ENCODE data around the gene ZSCAN31. TPM values are rescaled to one million over a fixed set of nuclear protein-coding genes. Genes with fewer than 3 reads are reported as not detected.

ZSCAN31 gene
- total and polyA plus RNA-seq, 2 of the 8 experiments (the other 6 are each of a cell fraction or from before 2014, with no cell fraction given): 1.9 to 7.0 TPM

DNA sequence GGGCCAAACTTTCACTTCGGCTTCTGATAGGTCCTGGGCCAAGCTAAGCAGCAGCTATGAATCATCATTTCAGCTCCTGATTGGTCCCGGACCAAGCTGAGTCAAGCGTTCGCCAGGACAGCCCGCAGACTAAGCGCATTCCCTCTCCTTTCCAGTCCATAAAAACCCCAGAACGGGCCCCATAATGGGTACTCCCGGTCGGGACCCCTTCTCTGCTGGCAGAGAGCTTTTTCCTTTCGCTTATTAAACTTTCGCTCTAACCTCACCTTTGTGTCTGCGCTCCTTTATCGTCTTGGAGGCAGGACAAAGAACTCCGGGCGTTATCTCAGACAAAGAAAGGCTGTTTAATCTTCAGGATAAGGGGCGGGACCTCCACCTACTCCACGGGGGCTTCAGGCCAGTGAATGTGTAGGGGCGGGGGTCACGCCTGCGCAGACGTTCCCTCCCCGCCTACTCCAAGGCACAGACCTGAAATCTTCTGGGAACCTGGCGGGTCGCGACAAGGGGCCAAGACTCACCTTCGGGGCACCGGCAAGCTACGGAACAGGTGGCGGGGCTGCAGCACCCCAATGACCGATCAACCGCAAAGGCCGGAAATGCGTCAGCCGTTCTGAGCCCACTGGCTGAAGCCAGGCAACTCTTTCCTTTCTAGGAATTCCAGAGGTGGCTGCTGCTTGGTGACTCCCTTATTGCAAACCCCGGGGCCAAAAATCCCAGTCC, at the start of gene ZSCAN31 (continued):
- TF ChIP-seq KDM4A (IDR thresholded peaks at IDR 0.05; ENCODE audit: low read depth, low read length, severe bottlenecking) (no peak), CBX8 (IDR thresholded peaks at IDR 0.05; ENCODE audit: borderline replicate concordance, low read depth, low read length) (no peak), NRF1 (IDR thresholded peaks at IDR 0.05; ENCODE audit: low read depth, low read length) (peak; percentile 51), RBBP5 (IDR thresholded peaks at IDR 0.05; ENCODE audit: borderline replicate concordance, low read depth, low read length) (no peak; the same call in 1 of the 2 replicates), TCF12 (IDR thresholded peaks at IDR 0.05; ENCODE audit: low read depth, low read length) (0 out of 2 replicates have a peak, but pooled peaks have one; percentile 2), CHD2 (IDR thresholded peaks at IDR 0.05; ENCODE audit: low read length) (0 out of 2 replicates have a peak, but pooled peaks have one; percentile 13), CTBP2 (IDR thresholded peaks at IDR 0.05; ENCODE audit: borderline replicate concordance, insufficient read depth, insufficient read length, low read length) (no peak), EZH2 (IDR thresholded peaks at IDR 0.05; ENCODE audit: low read depth, low read length, severe bottlenecking) (no peak), SP1 (IDR thresholded peaks at IDR 0.05; ENCODE audit: low read depth, low read length) (peak; percentile 88), SIRT6 (IDR thresholded peaks at IDR 0.05; ENCODE audit: low read length) (no peak), KDM5A (IDR thresholded peaks at IDR 0.05; ENCODE audit: low read length) (no peak), TEAD4 (IDR thresholded peaks at IDR 0.05; ENCODE audit: low read depth, low read length) (no peak), GABPA (IDR thresholded peaks at IDR 0.05; ENCODE audit: borderline replicate concordance, insufficient read depth, low read length) (no peak), BCL11A (IDR thresholded peaks at IDR 0.05; ENCODE audit: low read depth in 2 of 2, low read length in 2 of 2) (no peak), POLR2AphosphoS5 (IDR thresholded peaks at IDR 0.05; ENCODE audit: low read depth, low read length) (peak; percentile 78), SP4 (IDR thresholded peaks at IDR 0.05; ENCODE audit: low read length) (no peak), SUZ12 (IDR thresholded peaks at IDR 0.05; ENCODE audit: low read length) (no peak), RNF2 (IDR thresholded peaks at IDR 0.05; ENCODE audit: borderline replicate concordance, low read depth, low read length, missing control alignments, poor library complexity, severe bottlenecking) (no peak), CEBPB (IDR thresholded peaks at IDR 0.05; ENCODE audit: low read depth, low read length) (no peak), SRF (IDR thresholded peaks at IDR 0.05; ENCODE audit: low read depth, low read length) (no peak), BACH1 (IDR thresholded peaks at IDR 0.05; ENCODE audit: low read length) (no peak)
- TF ChIP-seq, protein P1, sequence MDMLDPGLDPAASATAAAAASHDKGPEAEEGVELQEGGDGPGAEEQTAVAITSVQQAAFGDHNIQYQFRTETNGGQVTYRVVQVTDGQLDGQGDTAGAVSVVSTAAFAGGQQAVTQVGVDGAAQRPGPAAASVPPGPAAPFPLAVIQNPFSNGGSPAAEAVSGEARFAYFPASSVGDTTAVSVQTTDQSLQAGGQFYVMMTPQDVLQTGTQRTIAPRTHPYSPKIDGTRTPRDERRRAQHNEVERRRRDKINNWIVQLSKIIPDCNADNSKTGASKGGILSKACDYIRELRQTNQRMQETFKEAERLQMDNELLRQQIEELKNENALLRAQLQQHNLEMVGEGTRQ (IDR thresholded peaks at IDR 0.05; ENCODE audit: low read length): no peak
- TF ChIP-seq, protein P2, sequence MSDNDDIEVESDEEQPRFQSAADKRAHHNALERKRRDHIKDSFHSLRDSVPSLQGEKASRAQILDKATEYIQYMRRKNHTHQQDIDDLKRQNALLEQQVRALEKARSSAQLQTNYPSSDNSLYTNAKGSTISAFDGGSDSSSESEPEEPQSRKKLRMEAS (IDR thresholded peaks at IDR 0.05): peak; percentile 55

All from H1 (cell line).